A673 (cell line): Measurements from ENCODE around the gene GOSR2.

Source experiments
- CTCF ChIP-seq: fragments of 300-800, 200-600 bp; sonication (generic); conservative IDR thresholded peaks from 2 replicates; pipeline ENCODE4 v1.5.1; 2017; ENCODE audit warnings: low read depth, mild to moderate bottlenecking, antibody characterized with exemption, low read length, moderate library complexity, mixed read lengths
- EZH2 ChIP-seq: fragments of 200-600 bp; sonication (generic); IDR thresholded peaks from 2 replicates; pipeline ENCODE4 v1.6.1; 2017; ENCODE audit warnings: borderline replicate concordance, low read depth, mild to moderate bottlenecking, mixed read lengths, antibody characterized with exemption, low read length; ENCODE audit not compliant: poor library complexity, severe bottlenecking

- TF ChIP-seq CTCF (no peak), EZH2 (no peak)
These were observed 51.1 kb downstream of the GOSR2 start for GRCh38 chr17:46974086-46974485.
